ENCODE results near the gene RFFL. TPM values are rescaled to one million over a fixed set of nuclear protein-coding genes. Genes with fewer than 3 reads are reported as not detected.
A peak's percentile ranks its signal among the peaks of the same experiment; 100 is the strongest.

Gene RFFL
- total RNA-seq, 4 donors from 2014 or later = 16.5 to 31.9 (median 21.4) TPM

DNA sequence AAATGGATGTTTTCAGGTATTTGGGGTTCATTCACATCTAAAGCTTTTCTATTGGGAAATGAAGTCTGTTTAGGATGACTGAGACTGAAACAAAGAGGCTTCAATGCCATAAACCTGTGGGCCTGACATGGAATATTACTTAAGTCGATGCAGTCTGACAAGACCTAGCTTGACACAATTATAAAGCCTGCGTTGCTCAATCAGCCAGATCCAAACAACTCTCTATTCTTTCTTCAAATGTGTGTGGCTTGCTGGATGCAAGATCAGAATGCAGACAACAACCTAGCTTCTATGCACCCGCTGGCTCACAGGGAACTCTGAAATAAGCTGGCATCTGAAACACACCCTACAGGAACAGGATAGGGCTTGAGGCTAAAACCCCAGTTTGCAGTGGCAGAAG is 40.0 kb downstream of the RFFL start:
- no peak for TF ChIP-seq POLR2A (IDR thresholded peaks at IDR 0.05)
- TF ChIP-seq, protein P1, sequence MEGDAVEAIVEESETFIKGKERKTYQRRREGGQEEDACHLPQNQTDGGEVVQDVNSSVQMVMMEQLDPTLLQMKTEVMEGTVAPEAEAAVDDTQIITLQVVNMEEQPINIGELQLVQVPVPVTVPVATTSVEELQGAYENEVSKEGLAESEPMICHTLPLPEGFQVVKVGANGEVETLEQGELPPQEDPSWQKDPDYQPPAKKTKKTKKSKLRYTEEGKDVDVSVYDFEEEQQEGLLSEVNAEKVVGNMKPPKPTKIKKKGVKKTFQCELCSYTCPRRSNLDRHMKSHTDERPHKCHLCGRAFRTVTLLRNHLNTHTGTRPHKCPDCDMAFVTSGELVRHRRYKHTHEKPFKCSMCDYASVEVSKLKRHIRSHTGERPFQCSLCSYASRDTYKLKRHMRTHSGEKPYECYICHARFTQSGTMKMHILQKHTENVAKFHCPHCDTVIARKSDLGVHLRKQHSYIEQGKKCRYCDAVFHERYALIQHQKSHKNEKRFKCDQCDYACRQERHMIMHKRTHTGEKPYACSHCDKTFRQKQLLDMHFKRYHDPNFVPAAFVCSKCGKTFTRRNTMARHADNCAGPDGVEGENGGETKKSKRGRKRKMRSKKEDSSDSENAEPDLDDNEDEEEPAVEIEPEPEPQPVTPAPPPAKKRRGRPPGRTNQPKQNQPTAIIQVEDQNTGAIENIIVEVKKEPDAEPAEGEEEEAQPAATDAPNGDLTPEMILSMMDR (IDR thresholded peaks at IDR 0.05) = no peak
- WGBS, 2 donors = 32 to 46% methylated on average over 3 of the region's 3 CpGs
- no peak for DNase-seq (ENCODE audit: low spot score in 2 of 2)
- H3K4me3 ChIP-seq (ENCODE audit: low read depth, poor library complexity, severe bottlenecking) = no peak overlapping the region
- intact Hi-C loops (cut with DNase I; ENCODE audit: low total_unique reads) = no loop called here

DNA sequence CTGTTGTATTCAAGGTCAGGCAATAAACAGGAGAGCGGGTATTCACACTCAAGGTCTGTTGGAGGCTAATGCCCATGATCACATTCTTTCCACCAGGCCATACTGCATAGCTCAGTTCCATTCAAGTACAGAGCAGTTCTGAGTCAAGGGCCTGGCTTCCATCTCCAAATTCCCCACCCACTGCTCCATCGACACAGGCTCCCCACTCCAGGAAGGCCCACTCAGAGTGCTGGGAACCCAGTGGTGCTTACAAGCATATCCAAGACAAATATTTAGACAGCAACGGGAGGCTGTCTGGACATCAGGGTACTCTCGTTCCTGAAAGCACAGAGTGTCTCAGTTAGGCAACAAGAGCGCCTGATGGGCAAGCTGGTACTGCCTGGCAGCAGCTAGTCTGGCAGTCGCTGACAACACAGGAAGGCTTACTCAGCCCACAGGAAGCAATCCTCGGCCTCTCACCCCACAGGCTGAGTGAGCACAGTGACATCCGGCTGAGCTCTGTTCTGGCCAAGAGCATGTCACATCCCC is 40.9 kb downstream of the RFFL start:
- H3K4me3 ChIP-seq (ENCODE audit: low read depth, poor library complexity, severe bottlenecking) = no peak overlapping the region
- no peak for TF ChIP-seq POLR2A (IDR thresholded peaks at IDR 0.05)
- TF ChIP-seq, protein P1 (IDR thresholded peaks at IDR 0.05) = no peak
- intact Hi-C loops (cut with DNase I; ENCODE audit: low total_unique reads) = no loop called here
- peak; percentile 62 to 91 for DNase-seq (ENCODE audit: low spot score in 2 of 2)
- WGBS, 2 donors = 45 to 47% methylated on average over 7 to 8 of the region's 8 CpGs

DNA sequence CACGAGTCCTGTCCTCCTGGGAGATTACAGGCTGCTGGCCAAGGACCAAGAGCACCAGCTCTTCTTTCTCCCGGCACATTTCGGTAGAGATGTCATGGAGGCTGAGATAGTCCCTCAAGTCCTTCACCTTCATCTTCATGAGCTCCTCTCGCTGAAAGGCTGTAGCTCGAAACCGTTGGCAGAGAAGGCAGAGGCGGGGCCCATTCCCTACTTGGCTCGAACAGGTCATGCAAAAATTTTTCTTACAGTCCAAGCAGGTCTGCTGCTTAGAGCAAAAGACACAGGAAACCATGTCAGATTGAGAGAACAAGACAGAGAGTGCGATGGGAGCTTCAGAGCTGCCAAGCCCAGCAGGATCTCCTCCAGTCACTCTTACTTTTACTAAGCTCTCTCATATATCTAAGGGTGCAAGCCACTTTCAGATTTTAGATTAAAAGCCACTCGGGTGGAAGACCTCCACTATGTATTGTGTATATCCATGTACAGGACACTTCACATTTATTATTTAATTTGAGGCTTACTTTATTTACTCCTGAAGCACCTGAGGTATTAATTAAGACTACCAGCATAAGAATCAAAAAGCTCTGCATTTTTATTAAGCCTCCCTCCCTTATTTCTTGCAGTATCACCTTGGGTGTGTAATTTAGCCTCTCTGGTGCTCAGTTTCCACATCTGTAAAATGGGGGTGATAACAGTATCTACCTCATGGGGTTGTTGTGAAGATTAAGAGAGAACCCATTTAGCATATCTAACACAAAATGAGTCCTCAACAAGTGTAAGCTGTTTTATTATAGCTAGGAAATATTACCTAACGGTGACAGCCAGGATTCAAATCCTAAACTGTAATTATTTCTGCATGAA is 41.8 kb downstream of the RFFL start:
- TF ChIP-seq, protein P1 (IDR thresholded peaks at IDR 0.05) = no peak
- no peak for TF ChIP-seq POLR2A (IDR thresholded peaks at IDR 0.05)
- WGBS, 2 donors = 61 to 66% methylated on average over 11 of the region's 11 CpGs

DNA sequence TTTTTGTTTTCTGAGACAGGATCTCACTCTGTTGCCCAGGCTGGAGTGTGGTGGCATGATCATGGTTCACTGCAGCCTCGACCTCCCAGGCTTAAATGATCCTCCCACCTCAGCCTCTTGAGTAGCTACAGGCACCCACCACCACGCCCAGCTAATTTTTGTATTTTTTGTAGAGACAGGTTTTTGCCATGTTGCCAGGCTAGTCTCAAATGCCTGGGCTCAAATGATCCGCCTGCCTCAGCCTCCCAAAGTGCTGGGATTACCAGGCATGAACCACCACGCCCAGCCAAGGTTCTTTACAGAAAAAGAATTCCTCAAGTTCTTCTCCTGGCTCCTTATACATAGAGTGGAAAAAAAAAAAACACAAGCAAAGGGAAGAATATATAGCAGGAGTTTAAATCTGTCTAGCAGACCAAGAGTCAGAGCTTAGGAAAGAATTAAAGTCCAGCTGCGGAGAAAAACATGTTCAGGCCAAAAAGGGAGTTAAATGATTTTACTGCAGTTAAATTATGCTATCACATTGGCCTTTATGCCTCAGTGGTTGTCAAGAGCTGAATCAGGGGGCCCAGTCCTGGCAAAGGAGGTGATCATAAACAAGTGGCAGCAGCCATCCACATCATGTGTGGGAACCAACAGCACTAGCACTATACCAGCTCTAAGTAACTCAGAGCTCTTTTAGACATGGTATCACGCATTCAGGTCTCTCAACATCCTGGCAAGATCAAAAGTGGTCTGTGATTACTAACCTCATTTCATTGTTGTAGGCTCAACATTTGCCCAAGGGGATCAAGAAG is 43.9 kb downstream of the RFFL start:
- 90 to 93% methylated on average over 6 of the region's 6 CpGs for WGBS, 2 donors
- TF ChIP-seq, protein P1 (IDR thresholded peaks at IDR 0.05) = no peak
- no peak for TF ChIP-seq POLR2A (IDR thresholded peaks at IDR 0.05)
- intact Hi-C loops (cut with DNase I; ENCODE audit: low total_unique reads) = no loop called here
- no peak for DNase-seq (ENCODE audit: low spot score in 2 of 2)
- H3K4me3 ChIP-seq (ENCODE audit: low read depth, poor library complexity, severe bottlenecking) = no peak overlapping the region

More for the DNA sequence above, 41.8 kb downstream of the RFFL start:
- intact Hi-C loops (cut with DNase I; ENCODE audit: low total_unique reads) = no loop called here
- DNase-seq (ENCODE audit: low spot score in 2 of 2) = no peak
- no peak overlapping the region for H3K4me3 ChIP-seq (ENCODE audit: low read depth, poor library complexity, severe bottlenecking)

DNA sequence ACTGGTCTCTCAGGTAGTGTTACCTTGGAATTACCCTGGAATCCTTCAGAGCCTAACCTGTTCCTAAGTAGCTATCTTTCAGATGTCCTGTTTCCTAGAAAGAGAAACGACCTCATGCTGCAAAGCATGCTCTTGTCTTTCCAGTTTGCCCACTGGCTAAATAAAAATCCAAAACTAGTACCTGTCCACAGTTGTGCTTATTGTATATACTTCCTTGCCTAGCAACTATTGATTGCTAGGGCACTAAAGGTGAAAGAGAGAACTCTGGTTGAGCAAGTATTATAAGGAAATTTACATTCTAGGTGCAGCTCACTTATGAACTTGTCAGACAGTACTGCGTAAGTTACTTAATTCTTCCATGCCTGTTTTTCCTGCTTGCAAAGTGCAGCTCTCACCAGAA is 44.7 kb downstream of the RFFL start:
- H3K4me3 ChIP-seq (ENCODE audit: low read depth, poor library complexity, severe bottlenecking) = no peak overlapping the region
- intact Hi-C loops (cut with DNase I; ENCODE audit: low total_unique reads) = no loop called here
- no peak for DNase-seq (ENCODE audit: low spot score in 2 of 2)
- WGBS, 2 donors = 57 to 75% methylated on average over 2 of the region's 2 CpGs
- TF ChIP-seq POLR2A (IDR thresholded peaks at IDR 0.05) = no peak
- TF ChIP-seq, protein P1 (IDR thresholded peaks at IDR 0.05) = no peak
